Stimulated activated CD8-positive, alpha-beta memory T cell treated with anti-CD3 and anti-CD28 coated beads, Interleukin-15, amount 100 ng/mL, for 1 hour (primary cell): Measurements from ENCODE around the gene KCNN3.

Experiments
- DNase-seq: peaks from one replicate; pipeline ENCODE4 v3.0.0-alpha.2; 2020; ENCODE audit warnings: low read depth

The KCNN3 gene

GRCh38 chr1:154661110-154661509, 209.0 kb downstream of the KCNN3 start:
- no peak for DNase-seq

- DNase-seq: no peak
Observed at GRCh38 chr1:154659823-154660592, 210.1 kb downstream of the KCNN3 start.

- no peak for DNase-seq
Observed at GRCh38 chr1:154657556-154657955, 212.5 kb downstream of the KCNN3 start.

- no peak for DNase-seq
Observed at GRCh38 chr1:154652893-154653292, 217.2 kb downstream of the KCNN3 start.
